Measurements from ENCODE around the gene KCNQ2.

KCNQ2 gene

DNA sequence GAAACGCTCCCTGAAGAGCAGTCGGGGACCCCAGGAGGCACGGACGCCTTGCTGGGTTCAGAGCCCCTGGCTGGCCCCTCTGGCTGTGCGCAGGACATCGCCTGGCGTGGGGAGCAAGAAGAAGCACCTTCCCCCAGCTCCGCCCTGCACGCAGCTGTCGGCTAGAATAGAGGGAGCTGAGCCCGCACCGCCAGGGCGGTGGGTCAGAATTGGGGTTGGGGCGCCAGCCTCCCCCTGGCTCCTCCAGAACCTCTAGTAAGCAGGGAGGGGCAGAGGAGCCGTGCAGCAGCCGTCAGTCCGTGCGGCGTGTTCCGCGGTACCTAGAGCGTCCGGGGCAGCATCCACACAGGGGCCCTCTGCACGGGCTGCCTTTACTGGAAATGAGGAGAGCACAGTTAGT, 53.2 kb downstream of the KCNQ2 start:
- TF ChIP-seq, protein P1, sequence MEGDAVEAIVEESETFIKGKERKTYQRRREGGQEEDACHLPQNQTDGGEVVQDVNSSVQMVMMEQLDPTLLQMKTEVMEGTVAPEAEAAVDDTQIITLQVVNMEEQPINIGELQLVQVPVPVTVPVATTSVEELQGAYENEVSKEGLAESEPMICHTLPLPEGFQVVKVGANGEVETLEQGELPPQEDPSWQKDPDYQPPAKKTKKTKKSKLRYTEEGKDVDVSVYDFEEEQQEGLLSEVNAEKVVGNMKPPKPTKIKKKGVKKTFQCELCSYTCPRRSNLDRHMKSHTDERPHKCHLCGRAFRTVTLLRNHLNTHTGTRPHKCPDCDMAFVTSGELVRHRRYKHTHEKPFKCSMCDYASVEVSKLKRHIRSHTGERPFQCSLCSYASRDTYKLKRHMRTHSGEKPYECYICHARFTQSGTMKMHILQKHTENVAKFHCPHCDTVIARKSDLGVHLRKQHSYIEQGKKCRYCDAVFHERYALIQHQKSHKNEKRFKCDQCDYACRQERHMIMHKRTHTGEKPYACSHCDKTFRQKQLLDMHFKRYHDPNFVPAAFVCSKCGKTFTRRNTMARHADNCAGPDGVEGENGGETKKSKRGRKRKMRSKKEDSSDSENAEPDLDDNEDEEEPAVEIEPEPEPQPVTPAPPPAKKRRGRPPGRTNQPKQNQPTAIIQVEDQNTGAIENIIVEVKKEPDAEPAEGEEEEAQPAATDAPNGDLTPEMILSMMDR (IDR thresholded peaks at IDR 0.05; ENCODE audit: borderline replicate concordance, control extremely low read depth, extremely low read depth, insufficient read depth, missing control alignments), result no peak
- in situ Hi-C loops (cut with MboI; ENCODE audit: low sequenced_read_pairs, unreplicated experiment), result no loop called here
- DNase-seq (ENCODE audit: low spot score), result no peak

DNA sequence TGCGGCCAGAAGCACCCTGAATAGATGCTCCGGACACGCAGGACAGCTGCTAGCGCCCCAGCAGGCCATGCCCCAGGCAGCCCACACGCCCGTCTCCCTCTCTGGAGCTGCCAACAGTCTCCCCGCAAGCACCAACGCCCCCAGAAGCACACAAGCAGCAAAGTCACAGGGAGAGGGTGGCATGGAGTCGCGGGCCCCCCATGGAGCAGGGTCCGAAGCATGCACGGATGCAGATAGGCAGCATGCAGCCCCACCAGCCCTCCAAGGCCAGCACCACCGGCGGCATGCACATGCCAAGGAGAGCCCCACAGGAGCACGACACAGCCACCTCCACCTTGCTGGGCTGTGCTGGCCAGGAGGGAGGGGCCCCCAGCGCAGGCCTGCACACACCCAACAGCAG, 53.8 kb downstream of the KCNQ2 start:
- TF ChIP-seq, protein P1 (IDR thresholded peaks at IDR 0.05; ENCODE audit: borderline replicate concordance, control extremely low read depth, extremely low read depth, insufficient read depth, missing control alignments), result no peak
- DNase-seq (ENCODE audit: low spot score), result no peak
- in situ Hi-C loops (cut with MboI; ENCODE audit: low sequenced_read_pairs, unreplicated experiment), result no loop called here

DNA sequence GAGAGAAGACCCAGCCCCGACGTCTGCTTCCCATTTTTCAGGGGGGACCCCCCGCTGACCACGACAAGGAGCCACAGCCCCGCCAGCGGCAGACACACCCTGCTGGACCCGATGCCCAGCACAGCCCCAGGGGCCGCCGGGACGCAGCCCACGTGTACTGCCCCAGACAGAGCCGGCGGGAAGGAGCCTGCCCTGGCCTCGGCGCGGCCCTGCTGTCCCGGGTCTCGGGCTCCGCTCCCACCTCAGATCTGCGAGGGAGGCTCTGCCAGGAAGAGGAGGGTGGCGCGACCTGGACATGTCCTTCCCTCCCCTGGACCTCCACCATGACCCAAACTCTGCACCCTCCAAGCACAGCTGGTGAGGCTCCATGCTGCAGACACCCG, 54.7 kb downstream of the KCNQ2 start:
- no peak for DNase-seq (ENCODE audit: low spot score)
- in situ Hi-C loops (cut with MboI; ENCODE audit: low sequenced_read_pairs, unreplicated experiment), result no loop called here
- TF ChIP-seq, protein P1 (IDR thresholded peaks at IDR 0.05; ENCODE audit: borderline replicate concordance, control extremely low read depth, extremely low read depth, insufficient read depth, missing control alignments), result no peak

DNA sequence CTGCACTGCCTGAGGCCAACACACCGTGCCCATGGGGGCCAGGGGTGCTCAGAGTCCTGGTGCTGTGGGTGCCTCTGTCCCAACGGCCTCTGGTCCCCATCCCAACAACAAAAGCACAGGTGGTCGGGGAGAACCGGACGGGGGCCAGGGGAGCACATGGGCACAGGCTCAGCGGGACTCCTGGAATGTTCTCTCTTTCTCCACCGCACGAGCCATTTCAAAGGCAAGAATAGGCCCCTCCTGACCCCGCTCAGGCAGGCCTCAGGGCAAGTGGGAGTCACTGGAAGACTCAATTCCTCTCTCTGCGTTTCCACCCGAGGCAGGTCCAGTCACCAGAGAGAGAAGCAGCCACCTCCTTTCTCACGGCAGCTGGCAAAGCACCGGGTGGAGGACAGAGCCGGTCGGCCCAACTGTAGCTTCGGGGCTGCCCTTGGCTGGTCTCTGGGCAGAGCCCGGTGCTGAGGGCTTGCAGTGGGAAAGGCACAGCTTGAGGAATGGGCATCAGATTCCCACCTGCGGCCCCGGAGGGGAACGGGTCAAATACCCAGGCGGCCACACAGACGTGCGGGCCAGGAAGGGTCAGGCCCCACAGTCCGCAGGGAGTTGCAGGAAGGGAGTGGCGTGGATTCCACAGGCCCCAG, 55.2 kb downstream of the KCNQ2 start:
- TF ChIP-seq, protein P1 (IDR thresholded peaks at IDR 0.05; ENCODE audit: borderline replicate concordance, control extremely low read depth, extremely low read depth, insufficient read depth, missing control alignments), result no peak
- in situ Hi-C loops (cut with MboI; ENCODE audit: low sequenced_read_pairs, unreplicated experiment), result no loop called here
- no peak for DNase-seq (ENCODE audit: low spot score)

DNA sequence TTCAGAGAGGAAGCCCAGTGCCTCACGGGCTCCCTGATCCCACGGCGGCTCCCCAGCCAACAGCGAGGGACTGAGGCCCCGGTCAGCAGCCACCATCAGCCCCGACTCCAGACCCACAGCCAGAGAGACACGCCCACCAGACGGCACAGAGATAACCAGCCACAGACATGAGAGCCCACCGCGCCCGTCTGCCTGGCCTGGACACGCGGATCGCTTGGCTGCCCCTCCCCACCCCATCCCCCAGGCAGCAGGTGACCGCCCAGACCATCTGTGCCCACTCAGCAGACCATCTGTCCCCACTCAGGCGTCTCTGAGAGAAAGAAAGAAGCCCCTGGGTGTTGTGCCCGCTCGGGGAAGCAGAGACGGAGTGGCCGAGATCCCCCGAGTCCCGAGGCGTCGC, 55.8 kb downstream of the KCNQ2 start:
- no peak for DNase-seq (ENCODE audit: low spot score)
- TF ChIP-seq, protein P1 (IDR thresholded peaks at IDR 0.05; ENCODE audit: borderline replicate concordance, control extremely low read depth, extremely low read depth, insufficient read depth, missing control alignments), result no peak
- in situ Hi-C loops (cut with MboI; ENCODE audit: low sequenced_read_pairs, unreplicated experiment), result no loop called here

DNA sequence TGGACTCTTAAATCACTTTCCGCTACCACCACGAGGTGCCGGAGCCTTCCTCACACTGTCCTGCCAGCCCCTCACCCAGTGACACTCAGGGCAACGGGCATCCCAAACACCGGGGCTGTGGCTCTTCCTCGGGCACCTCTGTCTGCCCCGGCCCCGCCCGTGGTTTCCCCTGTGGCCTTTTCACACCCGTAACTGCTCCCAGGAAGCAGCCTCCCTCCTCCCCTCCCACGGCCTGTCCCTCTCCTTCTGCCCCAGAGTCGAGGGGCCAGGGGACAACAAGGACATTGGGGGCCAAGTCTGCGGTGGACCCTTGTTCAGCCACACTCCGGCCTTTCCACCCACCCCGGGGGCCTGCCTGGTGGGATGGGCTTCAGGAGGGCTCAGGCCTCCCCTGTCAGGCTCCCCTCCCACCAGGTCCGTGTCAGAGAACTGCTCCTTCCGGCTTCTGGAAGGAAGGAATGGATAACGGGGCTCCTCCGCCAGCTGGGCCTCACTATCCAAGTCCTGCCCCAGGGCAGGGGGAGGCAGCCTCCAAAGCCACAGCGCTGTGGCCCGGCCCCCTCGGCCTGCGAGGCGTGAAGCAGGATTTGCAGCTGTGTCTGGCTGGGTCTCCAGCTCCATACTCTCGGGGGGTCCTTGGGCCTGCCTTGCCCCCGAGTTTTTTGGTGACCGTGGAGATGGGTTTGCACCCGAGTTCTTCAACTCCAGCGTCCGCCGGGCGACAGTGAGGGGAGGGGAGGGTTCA, 56.6 kb downstream of the KCNQ2 start:
- no peak for DNase-seq (ENCODE audit: low spot score)
- in situ Hi-C loops (cut with MboI; ENCODE audit: low sequenced_read_pairs, unreplicated experiment), result no loop called here
- TF ChIP-seq, protein P1 (IDR thresholded peaks at IDR 0.05; ENCODE audit: borderline replicate concordance, control extremely low read depth, extremely low read depth, insufficient read depth, missing control alignments), result no peak

Measured in GM13976 (cell line).